IMR-90 (cell line): Measurements from ENCODE around the gene ELL2. TPM values are rescaled to one million over a fixed set of nuclear protein-coding genes. Genes with fewer than 3 reads are reported as not detected.

Experiments
- ATAC-seq: fragments of 200-7000 bp; cut with Tn5 transposase; 2 replicates; pipeline ENCODE4 v1.9.1; 2020; ENCODE audit warnings: low read depth, mild to moderate bottlenecking, moderate library complexity
- BruUV-seq: library from RNA; stranded (reverse); fragments of 400-500 nt; replicated peaks from 2 replicates; lab custom pipeline; 2021; lab: Mats Ljungman, UMichigan
- CTCF ChIA-PET: fragments of 300-600 bp; formaldehyde crosslinking; extraction: SDS; loops from one replicate; lab custom pipeline; 2021; ENCODE audit warnings: antibody characterized with exemption; lab: Yijun Ruan, JAX
- POLR2A ChIA-PET: fragments of 300-600 bp; sonication (Branson Sonifier 250); formaldehyde crosslinking; loops from one replicate; lab custom pipeline; 2022; ENCODE audit warnings: antibody characterized with exemption; ENCODE audit not compliant: unreplicated experiment; lab: Charles Lee
- DNase-seq: peaks from one replicate; pipeline ENCODE4 v3.0.0; 2013
- H2AFZ ChIP-seq: replicated peaks from 2 replicates; pipeline ENCODE3; 2013; ENCODE audit warnings: low read length, mild to moderate bottlenecking; ENCODE audit not compliant: poor library complexity
- H2AK5ac ChIP-seq: 2 replicates; pipeline ENCODE4 v1.6.1; 2013; ENCODE audit warnings: low read depth, low read length, inconsistent platforms
- H2AK9ac ChIP-seq: replicated peaks from 2 replicates; pipeline ENCODE3; 2013; ENCODE audit warnings: mild to moderate bottlenecking, low read depth, low read length, moderate library complexity; ENCODE audit not compliant: poor library complexity
- H2BK120ac ChIP-seq: 2 replicates; pipeline ENCODE4 v1.6.1; 2013; ENCODE audit warnings: low read depth, low read length, inconsistent platforms
- H2BK15ac ChIP-seq: 3 replicates; pipeline ENCODE4 v1.6.1; 2013; ENCODE audit warnings: low read depth, low read length, inconsistent platforms
- H2BK20ac ChIP-seq: 2 replicates; pipeline ENCODE4 v1.6.1; 2013; ENCODE audit warnings: low read depth, mild to moderate bottlenecking, inconsistent platforms, low read length, moderate library complexity
- H2BK5ac ChIP-seq: 2 replicates; pipeline ENCODE4 v1.6.1; 2013; ENCODE audit warnings: mild to moderate bottlenecking, low read depth, low read length, inconsistent platforms; ENCODE audit not compliant: poor library complexity, severe bottlenecking
- H3K14ac ChIP-seq: replicated peaks from 2 replicates; pipeline ENCODE4 v1.6.1; 2013; ENCODE audit warnings: low read depth, low read length, inconsistent platforms
- H3K18ac ChIP-seq: 2 replicates; pipeline ENCODE4 v1.6.1; 2013; ENCODE audit warnings: low read depth, low read length, control low read depth
- H3K23ac ChIP-seq: 2 replicates; pipeline ENCODE4 v1.6.1; 2013; ENCODE audit warnings: low read depth, low read length, inconsistent platforms
- H3K27ac ChIP-seq: 2 replicates; pipeline ENCODE4 v1.5.1; 2013; ENCODE audit warnings: mild to moderate bottlenecking, control low read depth, low read length; ENCODE audit not compliant: insufficient read depth
- H3K27me3 ChIP-seq: 2 replicates; pipeline ENCODE4 v1.6.1; 2013; ENCODE audit warnings: low read length; ENCODE audit not compliant: control insufficient read depth, insufficient read depth
- H3K36me3 ChIP-seq: 2 replicates; pipeline ENCODE4 v1.6.1; 2013; ENCODE audit warnings: low read length, mixed read lengths; ENCODE audit not compliant: control insufficient read depth, insufficient read depth
- H3K4ac ChIP-seq: 2 replicates; pipeline ENCODE4 v1.6.1; 2013; ENCODE audit warnings: low read depth, low read length, inconsistent platforms
- H3K4me1 ChIP-seq: 2 replicates; pipeline ENCODE4 v1.6.1; 2013; ENCODE audit warnings: low read length, mixed read lengths; ENCODE audit not compliant: control insufficient read depth, insufficient read depth
- H3K4me2 ChIP-seq: 2 replicates; pipeline ENCODE4 v1.6.1; 2013; ENCODE audit warnings: low read depth, mild to moderate bottlenecking, control low read depth, low read length, moderate library complexity
- H3K4me3 ChIP-seq: 2 replicates; pipeline ENCODE4 v1.5.1; 2013; ENCODE audit warnings: low read depth, mild to moderate bottlenecking, control low read depth, low read length, moderate library complexity; ENCODE audit not compliant: insufficient read depth
- H3K56ac ChIP-seq: 2 replicates; pipeline ENCODE4 v1.6.1; 2013; ENCODE audit warnings: low read length, inconsistent platforms; ENCODE audit not compliant: insufficient read depth; ENCODE audit errors: extremely low read depth
- H3K79me1 ChIP-seq, 2 experiments: 2 replicates each; pipeline ENCODE4 v1.6.1; 2013; ENCODE audit warnings: low read length in 2 of 2, inconsistent platforms in 1 of 2, low read depth in 1 of 2
- H3K9ac ChIP-seq: 2 replicates; pipeline ENCODE4 v1.6.1; 2013; ENCODE audit warnings: low read depth, low read length, control low read depth
- H3K9me1 ChIP-seq: 2 replicates; pipeline ENCODE4 v1.6.1; 2013; ENCODE audit warnings: low read length, inconsistent platforms; ENCODE audit not compliant: insufficient read depth
- H3K9me3 ChIP-seq: 2 replicates; pipeline ENCODE4 v1.6.1; 2013; ENCODE audit warnings: low read length; ENCODE audit not compliant: control insufficient read depth, insufficient read depth
- H4K20me1 ChIP-seq: 2 replicates; pipeline ENCODE4 v1.6.1; 2013; ENCODE audit warnings: low read length, inconsistent platforms; ENCODE audit not compliant: insufficient read depth
- H4K5ac ChIP-seq: 2 replicates; pipeline ENCODE4 v1.6.1; 2013; ENCODE audit warnings: mild to moderate bottlenecking, low read depth, low read length, control low read depth
- H4K8ac ChIP-seq, 2 experiments: 2 replicates each; pipeline ENCODE4 v1.6.1; 2013; ENCODE audit warnings: low read depth in 2 of 2, low read length in 2 of 2, control low read depth in 1 of 2, inconsistent platforms in 1 of 2
- H4K91ac ChIP-seq: 2 replicates; pipeline ENCODE4 v1.6.1; 2013; ENCODE audit warnings: low read depth, low read length, inconsistent platforms; ENCODE audit not compliant: insufficient read depth
- BHLHE40 ChIP-seq: fragments of 150-350 bp; IDR thresholded peaks from 2 replicates; pipeline ENCODE4 v1.6.1; 2016; ENCODE audit warnings: mild to moderate bottlenecking, low read depth, low read length
- CEBPB ChIP-seq: IDR thresholded peaks from 2 replicates; pipeline ENCODE4 v1.6.1; 2012; ENCODE audit warnings: low read depth, low read length, improper control_type of control experiment
- CHD1 ChIP-seq: IDR thresholded peaks from 2 replicates; pipeline ENCODE4 v1.6.1; 2012; ENCODE audit warnings: low read depth, low read length, improper control_type of control experiment
- CTCF ChIP-seq: conservative IDR thresholded peaks from 2 replicates; pipeline ENCODE4 v1.5.1; 2012; ENCODE audit warnings: mild to moderate bottlenecking, low read depth, low read length, improper control_type of control experiment
- ELK1 ChIP-seq: fragments of 150-350 bp; IDR thresholded peaks from 2 replicates; pipeline ENCODE4 v1.6.1; 2016; ENCODE audit warnings: low read depth, mild to moderate bottlenecking, low read length, moderate library complexity, borderline replicate concordance
- FOS ChIP-seq: fragments of 150-350 bp; IDR thresholded peaks from 2 replicates; pipeline ENCODE4 v1.6.1; 2016; ENCODE audit warnings: low read depth, low read length
- MAZ ChIP-seq: IDR thresholded peaks from 2 replicates; pipeline ENCODE4 v1.6.1; 2012; ENCODE audit warnings: low read depth, mild to moderate bottlenecking, low read length, improper control_type of control experiment, moderate library complexity, borderline replicate concordance
- MXI1 ChIP-seq: IDR thresholded peaks from 2 replicates; pipeline ENCODE4 v1.6.1; 2012; ENCODE audit warnings: low read depth, mild to moderate bottlenecking, low read length, moderate library complexity, borderline replicate concordance
- POLR2A ChIP-seq: IDR thresholded peaks from 2 replicates; pipeline ENCODE4 v1.6.1; 2012; ENCODE audit warnings: mild to moderate bottlenecking, low read depth, low read length
- RAD21 ChIP-seq: IDR thresholded peaks from 2 replicates; pipeline ENCODE4 v1.6.1; 2012; ENCODE audit warnings: low read length, improper control_type of control experiment
- RFX5 ChIP-seq: IDR thresholded peaks from 2 replicates; pipeline ENCODE4 v1.8.0; 2012; ENCODE audit warnings: low read depth, mild to moderate bottlenecking, low read length, moderate library complexity
- SMC3 ChIP-seq: fragments of 150-350 bp; IDR thresholded peaks from 2 replicates; pipeline ENCODE4 v1.6.1; 2016; ENCODE audit warnings: low read depth, mild to moderate bottlenecking, antibody characterized with exemption, low read length, moderate library complexity
- WGBS, 2 experiments: methylation state at CpG; one replicate each; pipeline versions ENCODE4 v1.1.5 to v1.1.7; 2013; ENCODE audit warnings: missing lambda C conversion rate in 2 of 2; ENCODE audit not compliant: insufficient read length in 1 of 2; ENCODE audit errors: extremely low coverage in 2 of 2; 5-methylcytosine and 5-hydroxymethylcytosine counted together
- dilution Hi-C: fragments of 300-500 bp; cut with HindIII; formaldehyde crosslinking; loops from one replicate; pipeline ENCODE4 v1.14.3; 2018; ENCODE audit warnings: low sequenced_read_pairs; ENCODE audit not compliant: unreplicated experiment
- in situ Hi-C: fragments of 300-500 bp; cut with MboI; formaldehyde crosslinking; loops from 3 replicates; pipeline ENCODE4 v1.14.3; 2019; ENCODE audit warnings: low sequenced_read_pairs, inconsistent platforms, mixed read lengths
- intact Hi-C: fragments of 100-400 bp; cut with micrococcal nuclease; formaldehyde crosslinking; loops from 2 replicates; pipeline ENCODE4 v1.10.0; 2022
- polyA plus RNA-seq, 3 experiments: library from polyadenylated mRNA; depleted of rRNA; stranded (reverse); fragments of >200 nt; gene quantifications; 2 replicates each; pipeline ENCODE4 v1.2.3, GENCODE V29; 2012; ENCODE audit warnings: low replicate concordance in 1 of 3
- total RNA-seq: library from RNA; depleted of rRNA; stranded (reverse); fragments of >200 nt; gene quantifications from 2 replicates; pipeline ENCODE4 v1.2.3, GENCODE V29; 2012

The ELL2 gene
- total and polyA plus RNA-seq, 2 of the 4 experiments (the other 2 are of a cell fraction), result 61.4 to 92.5 TPM

GRCh38 chr5:95899829-95900228, 61.8 kb downstream of the ELL2 start:
- Histone ChIP-seq H3K4me2 (no peak overlapping the region), H2AFZ (no peak overlapping the region), H3K4me3 (no peak overlapping the region), H3K79me1 (peaks cover 17 to 69% of the 10 kb centered on the region in 2 experiments), H2BK15ac (no peak overlapping the region), H3K56ac (no peak overlapping the region), H3K9me1 (peaks cover 11% of the 10 kb centered on the region; the same call in 1 of the 2 replicates), H3K27me3 (no peaks in the 10 kb centered on the region), H3K9me3 (no peaks in the 10 kb centered on the region), H2BK120ac (no peak overlapping the region), H2AK5ac (no peak overlapping the region), H3K4me1 (peaks cover 8% of the 10 kb centered on the region), H4K5ac (no peak overlapping the region), H4K91ac (no peak overlapping the region), H3K36me3 (peaks cover 53% of the 10 kb centered on the region), H3K4ac (no peak overlapping the region), H3K18ac (no peak overlapping the region), H2BK20ac (no peak overlapping the region), H3K23ac (no peak overlapping the region), H3K9ac (no peak overlapping the region), H2AK9ac (no peak overlapping the region), H3K27ac (peak overlapping the region; percentile 69; the same call in 1 of the 2 replicates), H4K8ac (no peak overlapping the region; a peak in 1 of 4 replicates), H4K20me1 (peaks cover 28% of the 10 kb centered on the region; the same call in 1 of the 2 replicates), H2BK5ac (peak overlapping the region; percentile 18), H3K14ac (no peak overlapping the region)
- WGBS, 2 experiments, result no CpG with 5 or more reads among the region's 3 CpGs
- DNase-seq (no peak), ATAC-seq (no peak)
- intact Hi-C loops (no loop called here), in situ Hi-C loops (no loop called here), dilution Hi-C loops (no loop called here)
- ChIA-PET POLR2A (no interaction called here), CTCF (interaction anchor here (1.1 kb wide), 1 partner anchor 244 kb away, joined by 3 read pairs; no protein-coding TSS in a partner anchor)
- TF ChIP-seq RFX5 (no peak), FOS (no peak), ELK1 (no peak), MXI1 (no peak), MAZ (no peak), CTCF (no peak), SMC3 (no peak), BHLHE40 (no peak), CEBPB (no peak), POLR2A (no peak), RAD21 (no peak), CHD1 (no peak)
- no TSS peak for BruUV-seq
